ENCODE data around the gene KIF3C.
A peak's percentile ranks its signal among the peaks of the same experiment; 100 is the strongest.
"Not testable (repeated sequence)": the region's sequence is repeated elsewhere in the genome, so short reads cannot be mapped to it uniquely, and the experiment has no call there.

The KIF3C gene

GRCh38 chr2:25982273-25982967 lies at the start of gene KIF3C:
Gene KIF3C (minus strand): TSS chr2:25982497. CDS start chr2:25981917, 580 bp downstream.
- peak; percentile 76 to 82 for DNase-seq

GRCh38 chr2:26028083-26028482 lies 45.8 kb upstream of the KIF3C start:
- DNase-seq, result not testable (repeated sequence)

- DNase-seq, result no peak
Observed at GRCh38 chr2:26025509-26025908, 43.2 kb upstream of the KIF3C start.

DNA sequence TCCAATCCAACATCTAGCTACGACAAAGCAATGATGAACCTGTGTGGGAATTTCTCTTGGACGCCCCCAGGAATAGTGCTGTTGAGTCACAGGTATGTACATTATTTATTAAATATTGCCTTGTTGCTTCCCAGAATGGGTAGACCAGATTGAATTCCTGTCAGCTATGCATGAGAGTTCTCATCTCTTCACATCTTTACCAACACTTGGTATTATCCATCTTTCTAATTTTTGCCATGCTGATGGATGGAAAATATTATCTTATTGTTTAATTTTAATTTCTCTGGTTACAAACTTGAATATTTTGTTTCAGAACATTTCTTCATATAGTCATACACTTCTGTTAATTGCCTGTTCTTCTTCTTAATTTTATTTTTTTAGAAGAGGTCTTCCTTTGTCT lies 42.0 kb upstream of the KIF3C start:
- no peak for DNase-seq

DNA sequence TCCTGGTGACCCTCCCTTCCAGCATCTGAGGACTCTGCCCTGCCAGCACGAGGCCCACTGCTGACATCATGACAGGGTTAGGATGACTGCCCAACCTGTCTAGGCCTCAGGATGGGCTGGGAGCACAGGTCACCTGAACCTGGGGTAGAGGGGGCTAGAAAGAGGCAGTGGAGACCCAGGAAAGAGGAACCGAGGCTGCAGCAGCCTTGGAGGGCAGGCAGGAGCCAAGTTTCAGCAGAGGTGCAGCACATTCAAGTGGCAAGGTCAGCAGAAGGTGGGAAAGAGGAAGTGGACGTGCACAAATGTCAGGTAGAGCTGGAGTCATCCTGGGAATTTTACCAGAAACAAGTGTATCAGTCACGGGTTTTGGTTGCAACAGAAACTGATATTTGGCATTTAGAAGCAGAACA lies 37.9 kb upstream of the KIF3C start:
- DNase-seq, result no peak

GRCh38 chr2:26018184-26019055 lies 36.1 kb upstream of the KIF3C start:
- DNase-seq, result peak; percentile 52 to 64

- no peak for DNase-seq
Observed at GRCh38 chr2:26017464-26018183, 35.3 kb upstream of the KIF3C start.

DNA sequence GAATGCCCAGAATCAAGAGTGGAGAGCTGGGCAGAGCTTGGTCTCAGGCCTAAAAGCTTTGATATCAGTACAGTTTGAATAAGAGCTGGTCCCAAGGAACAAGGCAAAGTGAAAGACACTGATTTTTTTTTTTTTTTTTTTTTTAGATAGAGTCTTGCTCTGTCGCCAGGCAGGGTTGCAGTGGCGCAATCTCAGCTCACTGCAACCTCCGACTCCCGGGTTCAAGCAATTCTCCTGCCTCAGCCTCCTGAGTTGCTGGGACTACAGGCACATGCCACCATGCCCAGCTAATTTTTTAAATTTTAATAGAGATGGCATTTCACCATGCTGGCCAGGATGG lies 34.4 kb upstream of the KIF3C start:
- DNase-seq, result not testable (repeated sequence)

DNA sequence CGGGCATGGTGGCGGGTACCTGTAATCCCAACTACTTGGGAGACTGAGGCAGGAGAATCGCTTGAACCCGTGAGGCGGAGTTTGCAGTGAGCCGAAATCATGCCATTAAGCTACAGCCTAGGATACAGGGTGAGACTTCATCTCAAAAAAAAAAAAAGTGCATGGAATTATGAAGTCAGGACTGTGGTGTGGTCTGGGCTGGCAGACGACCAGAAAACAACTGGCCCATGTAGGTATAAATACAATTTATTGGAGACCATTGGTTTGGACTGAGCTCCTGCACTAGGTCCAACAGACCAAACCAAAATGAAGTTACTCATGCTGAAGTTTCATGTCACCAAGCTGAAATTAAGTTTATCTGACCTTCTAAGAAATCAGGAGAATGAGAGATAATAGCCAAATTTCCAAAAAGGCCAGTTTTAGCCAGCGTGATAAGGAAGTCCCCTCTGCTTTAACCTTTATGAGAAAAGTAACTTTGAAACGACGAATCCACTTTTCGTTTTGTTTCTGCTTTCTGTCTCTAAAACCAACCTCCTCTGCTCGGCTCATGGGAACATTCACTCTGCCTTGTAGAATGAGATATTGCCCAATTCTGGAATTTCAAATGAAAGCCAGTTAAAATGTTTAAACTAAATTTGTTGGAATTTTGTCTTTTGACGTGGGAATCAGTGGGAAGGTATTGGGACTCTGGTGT lies 33.9 kb upstream of the KIF3C start:
- no peak for DNase-seq

- no peak for DNase-seq
Observed at GRCh38 chr2:26013668-26014067, 31.4 kb upstream of the KIF3C start.

- no peak for DNase-seq
Observed at GRCh38 chr2:26011990-26012856, 29.9 kb upstream of the KIF3C start.

- DNase-seq, result no peak
Observed at GRCh38 chr2:26011609-26011989, 29.3 kb upstream of the KIF3C start.

DNA sequence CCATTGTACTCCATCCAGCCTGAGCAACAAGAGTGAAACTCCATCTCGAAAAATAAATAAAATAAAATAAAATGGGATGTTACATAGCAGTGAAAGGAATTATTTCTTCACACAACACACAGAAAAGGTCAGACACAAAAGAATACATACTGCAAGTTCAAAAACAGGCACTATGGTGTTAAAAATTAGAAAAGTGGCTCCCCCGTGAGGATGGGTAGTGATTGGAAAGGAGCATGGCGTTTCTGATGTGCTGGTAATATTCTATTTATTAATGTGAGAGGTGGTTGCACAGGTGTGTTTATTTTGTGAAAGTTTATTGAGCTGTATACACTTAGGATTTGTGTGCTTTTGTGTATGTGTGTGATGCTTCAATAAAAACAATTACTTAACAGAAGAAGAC lies 28.6 kb upstream of the KIF3C start:
- DNase-seq, result no peak

GRCh38 chr2:26009567-26009963 lies 27.3 kb upstream of the KIF3C start:
- DNase-seq, result no peak

DNA sequence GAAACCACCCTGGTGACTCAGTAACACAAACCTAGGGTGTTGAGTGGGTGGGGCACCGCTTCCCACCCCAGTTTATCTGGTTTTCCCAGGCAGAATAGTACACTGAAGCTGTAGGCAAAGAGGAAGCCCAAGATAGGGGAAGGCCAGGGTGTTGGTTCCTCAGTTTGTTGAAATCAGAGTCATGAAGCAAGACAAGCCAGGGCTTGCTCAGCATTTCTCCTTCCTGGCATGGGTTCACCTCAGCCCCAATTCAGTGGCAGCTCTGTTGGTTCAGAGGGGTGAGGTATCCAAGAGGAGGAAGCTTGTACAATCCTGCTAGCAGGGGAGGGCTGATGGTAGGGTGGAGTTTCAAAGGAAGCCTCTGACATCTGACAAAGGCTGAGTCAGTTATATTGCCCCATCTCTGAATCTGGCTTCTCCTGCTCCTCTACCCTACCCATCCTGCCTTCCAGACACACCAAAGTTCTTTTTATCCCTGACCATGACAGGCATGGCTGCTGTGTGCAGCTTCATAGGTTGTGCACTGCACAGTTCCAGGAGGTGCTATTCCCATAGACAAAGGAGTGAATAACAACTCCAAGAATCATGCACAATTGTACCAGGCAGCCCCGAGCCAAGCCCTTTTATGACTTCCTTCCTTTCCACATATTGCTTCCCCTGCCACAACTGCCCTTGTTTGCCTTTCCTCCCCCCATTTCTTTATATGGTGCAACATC lies 26.7 kb upstream of the KIF3C start:
- no peak for DNase-seq

DNA sequence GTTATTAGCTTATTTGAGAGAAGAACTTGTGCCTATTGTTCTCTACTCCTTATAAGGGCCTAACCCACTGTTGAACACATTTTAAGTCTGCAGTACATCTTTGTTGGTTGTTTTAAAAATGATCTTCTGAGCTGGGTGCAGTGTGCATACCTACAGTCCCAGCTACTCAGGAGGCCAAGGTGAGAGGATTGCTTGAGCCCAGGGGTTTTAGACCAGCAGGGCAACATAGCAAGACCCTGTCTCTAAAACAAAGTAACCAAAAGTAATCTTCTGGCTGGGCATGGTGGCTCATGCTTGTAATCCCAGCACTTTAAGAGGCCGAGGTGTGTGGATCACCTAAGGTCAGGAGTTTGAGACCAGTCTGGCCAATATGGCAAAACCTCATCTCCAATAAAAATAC lies 25.8 kb upstream of the KIF3C start:
- no peak for DNase-seq

DNA sequence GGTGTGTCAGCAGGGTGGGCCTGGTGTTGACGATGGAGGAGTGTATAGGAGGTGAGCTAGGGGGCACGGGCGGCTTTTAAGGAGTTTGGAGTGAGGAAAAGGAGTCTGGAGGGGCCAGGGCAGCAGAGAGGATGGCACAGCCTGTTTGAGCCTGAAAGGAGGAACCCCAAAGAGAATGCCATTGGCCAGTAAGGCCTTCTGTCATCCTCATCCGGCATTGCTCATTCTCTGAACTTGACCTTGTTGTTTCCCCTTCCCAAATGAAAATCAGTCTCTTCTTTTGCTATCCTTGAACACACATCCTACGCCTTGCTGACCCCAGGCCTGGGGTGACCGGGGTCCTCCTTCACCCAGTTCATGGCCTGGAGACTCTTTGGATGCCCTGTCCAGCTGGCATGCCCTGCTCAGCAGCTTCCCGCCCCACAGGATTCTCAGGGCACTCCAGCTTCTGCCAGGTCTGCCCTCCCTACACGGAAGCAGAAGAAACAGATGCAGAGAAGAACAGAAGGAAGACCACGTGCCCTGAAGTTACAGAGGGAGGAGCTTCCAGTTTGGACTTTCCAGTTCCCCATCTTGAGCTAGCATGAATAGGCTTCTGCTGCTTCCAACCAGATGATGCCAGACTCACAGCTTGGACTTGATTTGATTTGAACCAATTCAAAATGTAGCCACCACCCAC lies 20.5 kb upstream of the KIF3C start:
- no peak for DNase-seq

DNA sequence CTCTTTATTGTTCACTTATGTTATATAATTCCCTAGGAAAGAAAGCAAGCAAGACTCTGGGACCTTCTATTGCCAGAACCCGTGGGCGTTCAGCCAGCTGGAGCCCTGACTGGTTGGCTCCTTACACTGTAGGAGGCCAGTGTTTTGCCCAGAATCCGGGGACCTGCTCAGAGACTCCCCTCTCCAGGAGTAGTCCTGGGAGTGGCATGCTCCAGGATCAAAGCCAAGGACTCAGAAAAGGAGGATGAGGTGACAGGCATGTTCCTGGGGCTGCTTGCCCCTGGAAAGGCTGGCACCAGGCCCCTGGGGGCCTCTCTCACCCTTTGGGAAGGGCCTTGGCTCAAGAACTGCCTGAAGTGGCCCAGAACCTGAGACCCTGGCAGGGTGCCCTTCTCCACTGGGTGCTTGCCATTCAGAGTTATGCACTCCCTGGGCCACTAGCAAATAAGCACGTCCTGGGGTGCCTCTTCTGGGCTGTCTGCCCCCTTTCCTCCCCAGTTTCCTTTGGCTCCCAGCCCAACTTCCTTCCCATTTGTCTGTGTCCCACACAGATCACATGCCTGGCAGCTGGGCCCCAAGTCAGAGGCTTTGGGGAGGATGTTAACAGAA lies 19.6 kb upstream of the KIF3C start:
- DNase-seq, result no peak

DNA sequence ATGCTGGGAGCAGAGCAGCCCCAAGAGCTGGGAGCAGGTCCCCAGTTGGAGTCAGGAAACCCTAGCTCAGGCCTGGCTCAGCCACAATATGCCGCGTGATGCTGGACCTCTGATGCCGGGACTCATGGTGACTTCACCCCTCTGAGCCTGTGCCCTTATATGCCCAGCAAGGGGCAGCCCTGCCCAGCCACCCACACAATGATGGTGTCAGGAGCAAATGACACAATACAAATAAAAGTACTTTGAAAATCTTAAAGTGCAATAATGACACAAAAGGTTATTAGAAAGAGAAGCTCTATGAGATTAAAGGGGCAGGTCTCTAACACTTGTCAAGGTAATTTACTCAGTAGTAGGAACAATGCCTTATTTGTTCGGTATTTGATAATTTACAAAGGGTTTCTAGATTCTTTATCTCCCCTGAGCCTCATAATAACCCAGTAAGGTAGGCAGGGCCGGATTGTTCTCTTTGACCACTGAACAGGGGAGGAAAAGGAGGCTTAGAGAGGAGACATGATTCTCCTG lies 18.3 kb upstream of the KIF3C start:
- DNase-seq, result no peak

DNA sequence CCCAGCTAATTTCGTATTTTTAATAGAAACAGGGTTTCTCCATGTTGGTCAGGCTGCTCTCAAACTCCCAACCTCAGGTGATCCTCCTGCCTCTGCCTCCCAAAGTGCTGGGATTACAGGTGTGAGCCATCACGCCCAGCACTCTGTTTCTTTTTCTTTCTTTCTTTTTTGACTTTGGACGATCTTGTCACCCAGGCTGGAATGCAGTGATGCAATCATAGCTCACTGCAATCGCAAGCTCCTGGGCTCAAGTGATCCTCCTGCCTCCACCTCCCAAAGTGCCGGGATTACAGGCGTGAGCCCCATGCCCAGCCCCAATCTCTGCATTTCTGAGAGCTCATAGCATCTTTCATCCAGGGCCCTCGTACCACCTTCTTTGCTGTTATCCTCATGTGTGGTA lies 17.1 kb upstream of the KIF3C start:
- DNase-seq, result not testable (repeated sequence)
